ENCODE data around the gene TNFRSF4.

Gene TNFRSF4

GRCh38 chr1:1165485-1165884, 48.5 kb downstream of the TNFRSF4 start:
- H3K27ac ChIP-seq: no peak overlapping the region
- no peak for TF ChIP-seq CTCF (IDR thresholded peaks at IDR 0.05)
- TF ChIP-seq ZFX (IDR thresholded peaks at IDR 0.05; ENCODE audit: borderline replicate concordance): no peak

DNA sequence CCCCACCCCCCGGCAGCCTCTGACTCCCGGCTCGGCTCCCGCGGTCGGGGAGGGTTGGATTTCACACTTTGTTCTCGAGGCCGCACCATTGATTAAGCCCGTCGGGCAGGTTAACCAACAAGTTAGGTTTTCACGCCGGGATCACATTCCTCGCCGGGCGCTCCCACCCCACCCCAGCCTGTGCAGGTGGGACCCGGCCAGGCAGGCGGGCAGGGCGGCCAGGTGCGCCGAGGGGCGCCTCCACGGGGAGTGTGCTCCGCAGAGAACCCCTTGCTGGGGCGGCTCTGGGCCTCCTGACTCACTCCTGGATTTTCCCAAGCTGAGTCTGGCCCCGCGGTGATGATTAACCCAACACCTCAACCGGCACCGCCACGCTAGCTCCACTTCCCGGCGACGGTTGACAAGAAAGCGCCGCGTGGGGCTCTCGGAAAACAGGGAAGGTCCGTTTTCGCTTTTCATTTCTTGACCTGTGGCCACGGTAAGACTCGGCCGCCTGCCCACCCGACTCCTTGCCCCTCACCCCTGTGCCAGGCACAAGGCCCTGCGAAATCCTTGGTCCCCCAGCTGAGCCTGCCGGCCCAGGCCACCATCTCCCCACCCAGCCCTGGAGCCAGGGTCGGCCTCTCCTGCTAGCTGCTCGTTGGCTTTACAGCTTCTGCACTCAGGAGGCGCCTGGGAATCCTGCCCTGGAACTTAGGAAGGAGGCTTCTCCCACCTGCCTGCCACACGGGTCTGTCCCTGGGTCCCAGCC, 49.1 kb downstream of the TNFRSF4 start:
- no peak for TF ChIP-seq CTCF (IDR thresholded peaks at IDR 0.05)
- TF ChIP-seq ZFX (IDR thresholded peaks at IDR 0.05; ENCODE audit: borderline replicate concordance): no peak
- H3K27ac ChIP-seq: no peak overlapping the region

- TF ChIP-seq ZFX (IDR thresholded peaks at IDR 0.05; ENCODE audit: borderline replicate concordance) (no peak), CTCF (IDR thresholded peaks at IDR 0.05) (no peak)
- no peak overlapping the region for H3K27ac ChIP-seq
Observed at GRCh38 chr1:1164361-1164700, 49.6 kb downstream of the TNFRSF4 start.

DNA sequence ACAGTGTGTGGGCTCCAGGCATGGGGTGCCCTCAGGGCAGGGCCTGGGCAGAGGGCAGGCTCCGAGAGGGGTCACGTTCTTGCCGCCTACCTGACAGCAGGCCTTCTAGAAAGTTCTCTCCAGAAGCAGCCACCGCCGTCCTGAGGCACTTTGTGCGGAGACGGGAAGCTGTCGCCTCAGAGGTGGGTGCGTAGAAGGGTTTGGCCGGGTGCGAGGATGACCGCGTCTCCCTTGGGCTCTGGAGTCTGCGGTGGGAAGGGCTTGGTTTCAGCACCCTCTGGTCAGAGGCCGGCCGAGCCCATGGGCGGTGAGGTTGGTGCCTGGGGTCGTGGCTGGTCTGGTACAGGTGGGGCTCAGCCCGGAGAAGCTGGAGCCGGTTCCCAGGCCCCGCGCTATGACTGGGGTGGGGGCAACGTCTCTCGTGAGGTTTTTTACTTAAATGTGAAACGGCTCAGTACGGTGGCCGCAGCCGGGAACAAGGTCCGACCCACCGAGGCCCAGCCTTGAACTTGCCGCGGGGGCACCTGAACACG, 50.3 kb downstream of the TNFRSF4 start:
- TF ChIP-seq ZFX (IDR thresholded peaks at IDR 0.05; ENCODE audit: borderline replicate concordance): no peak
- no peak for TF ChIP-seq CTCF (IDR thresholded peaks at IDR 0.05)
- H3K27ac ChIP-seq: no peak overlapping the region

DNA sequence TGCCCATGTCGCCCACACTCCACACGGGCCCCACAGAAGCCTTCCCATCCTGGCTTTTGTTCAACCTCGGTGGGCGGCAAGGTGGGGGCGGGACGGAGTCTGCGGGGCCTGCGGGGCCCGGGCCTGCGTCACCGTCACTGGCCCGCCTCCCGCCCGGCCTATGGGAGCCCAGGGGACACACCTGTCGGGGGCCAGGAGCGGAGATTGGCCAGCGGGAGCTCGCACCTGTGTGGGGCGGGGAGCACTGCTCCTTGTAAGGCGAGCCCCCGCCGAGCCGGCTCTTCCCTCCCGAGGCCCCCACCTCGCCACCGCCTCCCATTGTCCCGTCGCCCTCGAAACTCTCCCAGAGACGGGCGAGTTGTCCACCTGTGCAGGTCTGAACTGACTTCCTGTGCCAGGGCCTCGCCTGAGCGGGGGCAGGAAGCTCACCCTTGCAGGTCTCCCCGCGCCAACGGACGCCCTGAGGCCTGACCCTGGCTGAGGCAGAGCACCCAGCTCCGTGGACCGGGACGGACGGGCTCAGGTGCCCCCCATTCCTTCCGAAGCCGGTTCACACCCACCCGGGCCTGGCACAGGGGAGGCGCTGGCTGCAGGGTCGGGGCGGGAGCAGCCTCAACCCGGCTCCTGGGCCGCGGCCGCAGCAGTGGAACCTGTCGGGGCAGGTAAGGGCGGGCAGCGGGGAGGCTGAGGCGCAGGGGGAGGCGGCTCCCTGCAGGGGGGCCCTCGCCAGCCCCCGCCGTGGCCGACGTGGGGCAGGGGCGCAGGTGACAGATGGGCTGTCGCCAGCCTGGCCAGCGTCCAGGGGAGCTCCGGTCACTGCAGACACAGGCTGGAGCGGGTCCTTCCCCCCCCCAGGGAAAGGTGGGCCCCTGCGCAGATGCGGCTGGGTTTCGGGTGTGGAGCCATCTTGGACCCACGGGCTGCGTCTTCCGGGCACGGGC, 51.1 kb downstream of the TNFRSF4 start:
- H3K27ac ChIP-seq: no peak overlapping the region
- TF ChIP-seq ZFX (IDR thresholded peaks at IDR 0.05; ENCODE audit: borderline replicate concordance) (no peak), CTCF (IDR thresholded peaks at IDR 0.05) (no peak)

DNA sequence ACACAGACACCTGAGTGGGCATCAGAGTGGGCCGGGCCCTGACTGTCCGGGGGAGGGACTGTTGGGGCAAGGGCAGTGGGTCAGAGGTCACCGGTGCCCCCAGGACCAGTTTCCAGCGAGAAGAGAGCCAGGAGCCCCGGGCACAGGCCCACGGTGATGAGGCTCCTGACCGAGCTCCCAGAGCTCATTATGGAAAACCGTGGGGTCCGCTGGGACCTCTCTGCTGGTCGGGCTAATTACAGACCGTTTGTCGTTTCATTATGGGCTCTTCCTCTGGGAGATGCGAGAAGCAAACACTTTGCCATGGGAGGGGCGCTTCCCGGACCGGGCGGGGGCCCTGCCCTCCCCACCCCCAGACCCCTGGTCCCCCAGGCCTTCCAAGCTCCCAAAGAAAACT, 52.3 kb downstream of the TNFRSF4 start:
- no peak overlapping the region for H3K27ac ChIP-seq
- TF ChIP-seq ZFX (IDR thresholded peaks at IDR 0.05; ENCODE audit: borderline replicate concordance) (no peak), CTCF (IDR thresholded peaks at IDR 0.05) (no peak)

Data from 22Rv1 (cell line).